Panc1 (cell line): ENCODE results near the gene ZDHHC20.

Experiments used
- CTCF ChIP-seq: fragments of 450-650 bp; IDR thresholded peaks from 2 replicates; pipeline ENCODE4 v1.5.1; 2017; ENCODE audit warnings: mild to moderate bottlenecking
- POLR2AphosphoS5 ChIP-seq: IDR thresholded peaks from 2 replicates; pipeline ENCODE4 v1.6.1; 2012; ENCODE audit warnings: mild to moderate bottlenecking, low read depth, low read length, moderate library complexity
- REST ChIP-seq, 2 experiments: IDR thresholded peaks; 2 replicates each; pipeline ENCODE4 v1.6.1; 2011 to 2012; ENCODE audit warnings: low read depth in 2 of 2, control low read depth in 1 of 2, low read length in 1 of 2, mild to moderate bottlenecking in 1 of 2, moderate library complexity in 1 of 2; ENCODE audit not compliant: insufficient read depth in 1 of 2
- TCF7L2 ChIP-seq: IDR thresholded peaks from 2 replicates; pipeline ENCODE4 v1.6.1; 2011; ENCODE audit warnings: mild to moderate bottlenecking, low read depth, low read length, inconsistent platforms

GRCh38 chr13:21461131-21461530, 2.0 kb upstream of the ZDHHC20 start:
- no peak for TF ChIP-seq POLR2AphosphoS5
- TF ChIP-seq TCF7L2, result no peak
- TF ChIP-seq CTCF, result no peak
- no peak for TF ChIP-seq REST (IDR thresholded peaks at IDR 0.05; ENCODE audit: insufficient read depth in 1 of 2, low read depth in 2 of 2, low read length in 1 of 2)
